ENCODE measurements around the gene COL12A1.

GRCh38 chr6:75196081-75196687 is 9.7 kb downstream of the COL12A1 start:
- no peak for TF ChIP-seq CTCF (IDR thresholded peaks at IDR 0.05)
- no peak for TF ChIP-seq POLR2A (IDR thresholded peaks at IDR 0.05)

Data from right lobe of liver (tissue), 4 donors.